ENCODE measurements around the gene TTC32.
"Not testable (repeated sequence)": the region's sequence is repeated elsewhere in the genome, so short reads cannot be mapped to it uniquely, and the experiment has no call there.

TTC32 gene

GRCh38 chr2:19898592-19899329, 3.0 kb downstream of the TTC32 start:
- no peak for DNase-seq

- no peak for DNase-seq
These were observed 4.0 kb downstream of the TTC32 start for GRCh38 chr2:19897623-19898245.

- DNase-seq, result no peak
These were observed 6.2 kb downstream of the TTC32 start for GRCh38 chr2:19895535-19895934.

GRCh38 chr2:19894134-19894792, 7.5 kb downstream of the TTC32 start:
- DNase-seq, result no peak

GRCh38 chr2:19893520-19894133, 8.2 kb downstream of the TTC32 start:
- DNase-seq, result no peak

- not testable (repeated sequence) for DNase-seq
These were observed 9.8 kb downstream of the TTC32 start for GRCh38 chr2:19891971-19892370.

GRCh38 chr2:19890104-19890503, 11.7 kb downstream of the TTC32 start:
- DNase-seq, result no peak

- DNase-seq, result no peak
These were observed 13.0 kb downstream of the TTC32 start for GRCh38 chr2:19888831-19889230.

- no peak for DNase-seq
These were observed 14.3 kb downstream of the TTC32 start for GRCh38 chr2:19887510-19887909.

GRCh38 chr2:19886261-19886660, 15.5 kb downstream of the TTC32 start:
- DNase-seq, result no peak

- no peak for DNase-seq
These were observed 16.0 kb downstream of the TTC32 start for GRCh38 chr2:19885791-19886190.

- no peak for DNase-seq
These were observed 17.6 kb downstream of the TTC32 start for GRCh38 chr2:19883971-19884720.

- DNase-seq, result no peak
These were observed 18.3 kb downstream of the TTC32 start for GRCh38 chr2:19883486-19883885.

GRCh38 chr2:19882286-19882685, 19.5 kb downstream of the TTC32 start:
- no peak for DNase-seq

- DNase-seq, result no peak
These were observed 19.9 kb downstream of the TTC32 start for GRCh38 chr2:19881908-19882265.

GRCh38 chr2:19881221-19881907, 20.4 kb downstream of the TTC32 start:
- no peak for DNase-seq

GRCh38 chr2:19880191-19880590, 21.6 kb downstream of the TTC32 start:
- DNase-seq, result not testable (repeated sequence)

GRCh38 chr2:19879120-19879519, 22.7 kb downstream of the TTC32 start:
- DNase-seq, result no peak

GRCh38 chr2:19878268-19879046, 23.3 kb downstream of the TTC32 start:
- DNase-seq, result no peak

- no peak for DNase-seq
These were observed 25.0 kb downstream of the TTC32 start for GRCh38 chr2:19876751-19877150.

- no peak for DNase-seq
These were observed 26.5 kb downstream of the TTC32 start for GRCh38 chr2:19875280-19875679.

- DNase-seq, result no peak
These were observed 27.1 kb downstream of the TTC32 start for GRCh38 chr2:19874726-19875125.
